ENCODE data around the gene FGF14. TPM values are rescaled to one million over a fixed set of nuclear protein-coding genes. Genes with fewer than 3 reads are reported as not detected.
A peak's percentile ranks its signal among the peaks of the same experiment; 100 is the strongest.

FGF14 gene
- total RNA-seq, 2 donors from 2014 or later: 0.14 TPM

GRCh38 chr13:102316732-102317131, 85.1 kb downstream of the FGF14 start:
- no peak for TF ChIP-seq CTCF (IDR thresholded peaks at IDR 0.05)

GRCh38 chr13:102312841-102313240, 89.0 kb downstream of the FGF14 start:
- H3K27ac ChIP-seq: peak overlapping the region in 1 of 2 donors; percentile 5
- DNase-seq (ENCODE audit: low spot score): no peak
- no peak for ATAC-seq (ENCODE audit: insufficient number of reproducible peaks, low FRiP score, low read depth)

More at GRCh38 chr13:102316732-102317131, 85.1 kb downstream of the FGF14 start:
- Histone ChIP-seq H3K27ac (no peak overlapping the region), H3K4me1 (ENCODE audit: control insufficient read depth in 1 of 2, low read depth in 2 of 2) (peaks cover 7 to 25% of the 10 kb centered on the region in 2 donors), H3K9me3 (no peaks in the 10 kb centered on the region), H3K4me3 (no peak overlapping the region), H3K36me3 (no peaks in the 10 kb centered on the region), H3K27me3 (replicated peaks; ENCODE audit: insufficient read depth) (no peaks in the 10 kb centered on the region)
- DNase-seq (ENCODE audit: low spot score): no peak
- ATAC-seq (ENCODE audit: insufficient number of reproducible peaks, low FRiP score, low read depth): no peak

GRCh38 chr13:102311901-102312300, 89.9 kb downstream of the FGF14 start:
- no peaks in the 10 kb centered on the region for H3K36me3 ChIP-seq
- H3K4me1 ChIP-seq (ENCODE audit: control insufficient read depth in 1 of 2, low read depth in 2 of 2): peaks cover 13 to 27% of the 10 kb centered on the region in 2 donors
- H3K4me3 ChIP-seq: no peak overlapping the region
- no peak for TF ChIP-seq CTCF (IDR thresholded peaks at IDR 0.05)
- H3K27ac ChIP-seq: peak overlapping the region; percentile 5 to 30
- no peaks in the 10 kb centered on the region for H3K9me3 ChIP-seq
- no peak for DNase-seq (ENCODE audit: low spot score)
- ATAC-seq (ENCODE audit: insufficient number of reproducible peaks, low FRiP score, low read depth): no peak
- no peaks in the 10 kb centered on the region for H3K27me3 ChIP-seq (replicated peaks; ENCODE audit: insufficient read depth)

More at GRCh38 chr13:102312841-102313240, 89.0 kb downstream of the FGF14 start:
- Histone ChIP-seq H3K36me3 (no peaks in the 10 kb centered on the region), H3K27me3 (replicated peaks; ENCODE audit: insufficient read depth) (no peaks in the 10 kb centered on the region), H3K4me1 (ENCODE audit: control insufficient read depth in 1 of 2, low read depth in 2 of 2) (peaks cover 14 to 36% of the 10 kb centered on the region in 2 donors), H3K4me3 (no peak overlapping the region), H3K9me3 (no peaks in the 10 kb centered on the region)
- no peak for TF ChIP-seq CTCF (IDR thresholded peaks at IDR 0.05)

- no peaks in the 10 kb centered on the region for H3K9me3 ChIP-seq
- no peak overlapping the region for H3K4me3 ChIP-seq
- H3K27ac ChIP-seq: peak overlapping the region; percentile 25 to 30
- no peak for TF ChIP-seq CTCF (IDR thresholded peaks at IDR 0.05)
- H3K27me3 ChIP-seq (replicated peaks; ENCODE audit: insufficient read depth): no peaks in the 10 kb centered on the region
- H3K36me3 ChIP-seq: no peaks in the 10 kb centered on the region
- H3K4me1 ChIP-seq (ENCODE audit: control insufficient read depth in 1 of 2, low read depth in 2 of 2): peaks cover 13 to 27% of the 10 kb centered on the region in 2 donors
- ATAC-seq (ENCODE audit: insufficient number of reproducible peaks, low FRiP score, low read depth): no peak
- no peak for DNase-seq (ENCODE audit: low spot score)
These were observed 90.4 kb downstream of the FGF14 start for GRCh38 chr13:102311419-102311796.

GRCh38 chr13:102310691-102311418, 91.0 kb downstream of the FGF14 start:
- no peak for ATAC-seq (ENCODE audit: insufficient number of reproducible peaks, low FRiP score, low read depth)
- TF ChIP-seq CTCF (IDR thresholded peaks at IDR 0.05): no peak
- peaks cover 13 to 27% of the 10 kb centered on the region in 2 donors for H3K4me1 ChIP-seq (ENCODE audit: control insufficient read depth in 1 of 2, low read depth in 2 of 2)

More at GRCh38 chr13:102310691-102311418, 91.0 kb downstream of the FGF14 start:
- Histone ChIP-seq H3K27me3 (replicated peaks; ENCODE audit: insufficient read depth) (no peaks in the 10 kb centered on the region), H3K36me3 (no peaks in the 10 kb centered on the region), H3K4me3 (no peak overlapping the region), H3K27ac (peak overlapping the region in 1 of 2 donors; percentile 25), H3K9me3 (no peaks in the 10 kb centered on the region)
- no peak for DNase-seq (ENCODE audit: low spot score)
